ENCODE data around the gene F2.
"Not testable (repeated sequence)": the region's sequence is repeated elsewhere in the genome, so short reads cannot be mapped to it uniquely, and the experiment has no call there.

DNA sequence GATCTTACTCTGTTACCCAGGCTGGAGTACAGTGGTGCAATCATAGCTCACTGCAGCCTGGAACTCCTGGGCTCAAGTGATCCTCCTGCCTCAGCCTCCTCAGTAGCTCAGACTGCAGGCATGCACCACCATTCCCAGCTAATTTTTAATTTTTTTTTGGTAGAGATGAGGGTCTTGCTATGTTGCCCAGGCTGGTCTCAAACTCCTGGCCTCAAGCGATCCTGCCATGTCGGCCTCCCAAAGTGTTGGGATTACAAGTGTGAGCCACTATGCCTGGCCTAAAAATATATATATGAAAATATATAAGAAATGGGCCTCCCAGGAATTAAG, 1.2 kb upstream of the F2 start:
- TF ChIP-seq, protein P1, sequence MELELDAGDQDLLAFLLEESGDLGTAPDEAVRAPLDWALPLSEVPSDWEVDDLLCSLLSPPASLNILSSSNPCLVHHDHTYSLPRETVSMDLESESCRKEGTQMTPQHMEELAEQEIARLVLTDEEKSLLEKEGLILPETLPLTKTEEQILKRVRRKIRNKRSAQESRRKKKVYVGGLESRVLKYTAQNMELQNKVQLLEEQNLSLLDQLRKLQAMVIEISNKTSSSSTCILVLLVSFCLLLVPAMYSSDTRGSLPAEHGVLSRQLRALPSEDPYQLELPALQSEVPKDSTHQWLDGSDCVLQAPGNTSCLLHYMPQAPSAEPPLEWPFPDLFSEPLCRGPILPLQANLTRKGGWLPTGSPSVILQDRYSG (CRISPR knock-in tag; IDR thresholded peaks at IDR 0.05), result not testable (repeated sequence)
- not testable (repeated sequence) for TF ChIP-seq HOXA9 (CRISPR knock-in tag; IDR thresholded peaks at IDR 0.05; ENCODE audit: borderline replicate concordance); TBX2 (CRISPR knock-in tag; IDR thresholded peaks at IDR 0.05; ENCODE audit: borderline replicate concordance); ETV5 (CRISPR knock-in tag; IDR thresholded peaks at IDR 0.05; ENCODE audit: borderline replicate concordance); PAF1 (CRISPR knock-in tag; IDR thresholded peaks at IDR 0.05); ZNF274 (CRISPR knock-in tag; IDR thresholded peaks at IDR 0.05); ZNF790 (CRISPR knock-in tag; IDR thresholded peaks at IDR 0.05; ENCODE audit: borderline replicate concordance); EZH2 (conservative IDR thresholded peaks at IDR 0.05; ENCODE audit: low read depth, low read length)
- TF ChIP-seq, protein P2, sequence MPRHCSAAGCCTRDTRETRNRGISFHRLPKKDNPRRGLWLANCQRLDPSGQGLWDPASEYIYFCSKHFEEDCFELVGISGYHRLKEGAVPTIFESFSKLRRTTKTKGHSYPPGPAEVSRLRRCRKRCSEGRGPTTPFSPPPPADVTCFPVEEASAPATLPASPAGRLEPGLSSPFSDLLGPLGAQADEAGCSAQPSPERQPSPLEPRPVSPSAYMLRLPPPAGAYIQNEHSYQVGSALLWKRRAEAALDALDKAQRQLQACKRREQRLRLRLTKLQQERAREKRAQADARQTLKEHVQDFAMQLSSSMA (CRISPR knock-in tag; IDR thresholded peaks at IDR 0.05), result not testable (repeated sequence)
- TF ChIP-seq, protein P3, sequence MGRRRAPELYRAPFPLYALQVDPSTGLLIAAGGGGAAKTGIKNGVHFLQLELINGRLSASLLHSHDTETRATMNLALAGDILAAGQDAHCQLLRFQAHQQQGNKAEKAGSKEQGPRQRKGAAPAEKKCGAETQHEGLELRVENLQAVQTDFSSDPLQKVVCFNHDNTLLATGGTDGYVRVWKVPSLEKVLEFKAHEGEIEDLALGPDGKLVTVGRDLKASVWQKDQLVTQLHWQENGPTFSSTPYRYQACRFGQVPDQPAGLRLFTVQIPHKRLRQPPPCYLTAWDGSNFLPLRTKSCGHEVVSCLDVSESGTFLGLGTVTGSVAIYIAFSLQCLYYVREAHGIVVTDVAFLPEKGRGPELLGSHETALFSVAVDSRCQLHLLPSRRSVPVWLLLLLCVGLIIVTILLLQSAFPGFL (CRISPR knock-in tag; IDR thresholded peaks at IDR 0.05), result not testable (repeated sequence)
